Measurements from ENCODE around the gene AKAP13. TPM values are rescaled to one million over a fixed set of nuclear protein-coding genes. Genes with fewer than 3 reads are reported as not detected.

The AKAP13 gene
- total and polyA plus RNA-seq, 2 of the 13 experiments (the other 11 are each of a cell fraction or from before 2014, with no cell fraction given): 6.7 to 27.1 TPM

DNA sequence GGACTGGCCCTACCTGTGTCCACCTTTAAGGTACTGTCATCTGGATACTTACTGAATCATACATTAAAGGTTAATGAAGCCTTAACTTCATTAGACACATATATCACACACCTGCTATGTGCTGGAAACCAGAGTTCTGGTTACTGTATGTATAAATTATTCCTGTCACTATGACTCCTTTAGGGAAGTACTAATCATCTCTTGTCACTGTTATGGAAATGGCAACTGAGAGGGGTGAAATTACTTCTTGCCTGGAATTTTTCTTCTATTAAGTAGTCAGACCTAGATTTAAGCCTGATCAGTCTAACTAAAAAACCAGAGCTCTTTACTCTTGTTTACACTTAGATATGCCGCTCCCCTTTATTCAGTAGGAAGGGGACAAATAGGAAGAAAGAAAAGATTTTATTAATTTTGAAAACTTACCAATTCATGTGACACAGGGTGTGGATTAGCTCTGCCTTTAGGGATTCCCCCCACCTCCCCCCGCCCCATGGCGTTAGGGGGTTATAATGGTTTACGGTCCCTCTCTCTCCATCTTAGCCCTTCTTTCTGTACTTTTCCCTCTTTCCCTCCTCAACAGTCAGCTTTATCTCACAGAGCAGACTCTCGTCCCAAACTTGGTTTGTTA is 261.8 kb downstream of the AKAP13 start:
- CTCF ChIA-PET (ENCODE audit: low intra/inter-chr PET ratio, low total read pairs): no interaction called here

GRCh38 chr15:85642693-85643066 is 262.3 kb downstream of the AKAP13 start:
- Histone ChIP-seq H2AFZ (ENCODE audit: low read length) (no peak overlapping the region), H3K4me2 (ENCODE audit: low read depth, low read length) (no peak overlapping the region), H3K36me3 (replicated peaks in 1 of 2; ENCODE audit: control insufficient read depth in 1 of 2, insufficient read depth in 2 of 2, low read length in 2 of 2) (peaks cover 5 to 19% of the 10 kb centered on the region in 2 experiments; a peak in 2 of 5 replicates), H3K9me3 (ENCODE audit: low read length) (no peaks in the 10 kb centered on the region), H3K9ac (ENCODE audit: insufficient read depth, low read depth, low read length) (no peak overlapping the region), H3K27me3 (ENCODE audit: control insufficient read depth in 1 of 2, insufficient read depth in 2 of 2, low read length in 2 of 2) (no peaks in the 10 kb centered on the region), H3K79me2 (ENCODE audit: insufficient read depth, low read length) (no peaks in the 10 kb centered on the region), H3K4me3 (replicated peaks in 1 of 3; ENCODE audit: insufficient read depth in 1 of 3, low read depth in 2 of 3, low read length in 3 of 3) (no peak overlapping the region), H3K4me1 (ENCODE audit: insufficient read depth, low read length) (no peaks in the 10 kb centered on the region), H4K20me1 (ENCODE audit: insufficient read depth, low read length) (no peaks in the 10 kb centered on the region), H3K27ac (ENCODE audit: extremely low read length, insufficient read depth, low read length) (no peak overlapping the region)
- BruUV-seq (replicated peaks): no TSS peak
- DNase-seq (ENCODE audit: low spot score) (no peak), ATAC-seq (no peak), FAIRE-seq (no peak)
- ChIA-PET CTCF (ENCODE audit: low intra/inter-chr PET ratio, low total read pairs) (no interaction called here), POLR2A (no interaction called here)
- in situ Hi-C loops (cut with HindIII; ENCODE audit: extremely low pct_ligation_motif_present, low pct_unique_long_range_greater_than_20kb): no loop called here
- 96% methylated on average over 6 of the region's 6 CpGs for WGBS (ENCODE audit: low lambda C conversion rate)
- intact Hi-C loops (cut with micrococcal nuclease; ENCODE audit: unreplicated experiment): no loop called here
- TF ChIP-seq, protein P1, sequence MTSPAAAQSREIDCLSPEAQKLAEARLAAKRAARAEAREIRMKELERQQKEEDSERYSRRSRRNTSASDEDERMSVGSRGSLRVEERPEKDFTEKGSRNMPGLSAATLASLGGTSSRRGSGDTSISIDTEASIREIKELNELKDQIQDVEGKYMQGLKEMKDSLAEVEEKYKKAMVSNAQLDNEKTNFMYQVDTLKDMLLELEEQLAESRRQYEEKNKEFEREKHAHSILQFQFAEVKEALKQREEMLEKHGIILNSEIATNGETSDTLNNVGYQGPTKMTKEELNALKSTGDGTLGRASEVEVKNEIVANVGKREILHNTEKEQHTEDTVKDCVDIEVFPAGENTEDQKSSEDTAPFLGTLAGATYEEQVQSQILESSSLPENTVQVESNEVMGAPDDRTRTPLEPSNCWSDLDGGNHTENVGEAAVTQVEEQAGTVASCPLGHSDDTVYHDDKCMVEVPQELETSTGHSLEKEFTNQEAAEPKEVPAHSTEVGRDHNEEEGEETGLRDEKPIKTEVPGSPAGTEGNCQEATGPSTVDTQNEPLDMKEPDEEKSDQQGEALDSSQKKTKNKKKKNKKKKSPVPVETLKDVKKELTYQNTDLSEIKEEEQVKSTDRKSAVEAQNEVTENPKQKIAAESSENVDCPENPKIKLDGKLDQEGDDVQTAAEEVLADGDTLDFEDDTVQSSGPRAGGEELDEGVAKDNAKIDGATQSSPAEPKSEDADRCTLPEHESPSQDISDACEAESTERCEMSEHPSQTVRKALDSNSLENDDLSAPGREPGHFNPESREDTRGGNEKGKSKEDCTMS (CRISPR knock-in tag; conservative IDR thresholded peaks at IDR 0.05): no peak
- no peak for TF ChIP-seq LCORL (IDR thresholded peaks at IDR 0.05)
- TF ChIP-seq LCORL (CRISPR knock-in tag; IDR thresholded peaks at IDR 0.05): no peak
- TF ChIP-seq SRY (CRISPR knock-in tag; IDR thresholded peaks at IDR 0.05): no peak

More for the DNA sequence above, 261.8 kb downstream of the AKAP13 start:
- no peak for ATAC-seq
- WGBS (ENCODE audit: low lambda C conversion rate): 99% methylated on average over 5 of the region's 5 CpGs
- no peaks in the 10 kb centered on the region for H4K20me1 ChIP-seq (ENCODE audit: insufficient read depth, low read length)
- no peak for DNase-seq (ENCODE audit: low spot score)
- POLR2A ChIA-PET: no interaction called here
- H3K27ac ChIP-seq (ENCODE audit: extremely low read length, insufficient read depth, low read length): no peak overlapping the region
- in situ Hi-C loops (cut with HindIII; ENCODE audit: extremely low pct_ligation_motif_present, low pct_unique_long_range_greater_than_20kb): no loop called here
- BruUV-seq (replicated peaks): no TSS peak
- H3K4me3 ChIP-seq (replicated peaks in 1 of 3; ENCODE audit: insufficient read depth in 1 of 3, low read depth in 2 of 3, low read length in 3 of 3): no peak overlapping the region
- TF ChIP-seq ZNF432 (CRISPR knock-in tag; IDR thresholded peaks at IDR 0.05; ENCODE audit: borderline replicate concordance) (no peak), ATF1 (CRISPR knock-in tag; IDR thresholded peaks at IDR 0.05) (no peak), MTA1 (CRISPR knock-in tag; IDR thresholded peaks at IDR 0.05; ENCODE audit: borderline replicate concordance) (no peak)
- no peak overlapping the region for H3K9ac ChIP-seq (ENCODE audit: insufficient read depth, low read depth, low read length)
- intact Hi-C loops (cut with micrococcal nuclease; ENCODE audit: unreplicated experiment): no loop called here
- no peaks in the 10 kb centered on the region for H3K9me3 ChIP-seq (ENCODE audit: low read length)
- no peaks in the 10 kb centered on the region for H3K79me2 ChIP-seq (ENCODE audit: insufficient read depth, low read length)
- FAIRE-seq: no peak
- H2AFZ ChIP-seq (ENCODE audit: low read length): no peak overlapping the region
- no peaks in the 10 kb centered on the region for H3K27me3 ChIP-seq (ENCODE audit: control insufficient read depth in 1 of 2, insufficient read depth in 2 of 2, low read length in 2 of 2)
- H3K4me1 ChIP-seq (ENCODE audit: insufficient read depth, low read length): no peaks in the 10 kb centered on the region
- H3K36me3 ChIP-seq (replicated peaks in 1 of 2; ENCODE audit: control insufficient read depth in 1 of 2, insufficient read depth in 2 of 2, low read length in 2 of 2): peaks cover 5 to 19% of the 10 kb centered on the region in 2 experiments; a peak in 2 of 5 replicates
- no peak overlapping the region for H3K4me2 ChIP-seq (ENCODE audit: low read depth, low read length)
